ENCODE results near the gene IGFLR1. TPM values are rescaled to one million over a fixed set of nuclear protein-coding genes. Genes with fewer than 3 reads are reported as not detected.

Gene IGFLR1
- total RNA-seq (2021) = 4.9 and 5.8 TPM in 2 replicates
- Bru-seq, nascent RNA = percentile 43 among the genes with signal in this experiment
- percentile 52 among the genes with signal in this experiment for BruChase-seq, experiment 1, labeled RNA remaining after a 2-hour chase
- BruChase-seq, experiment 2, labeled RNA remaining after a 6-hour chase = percentile 48 among the genes with signal in this experiment
- long read RNA-seq, partial matches to known transcripts = 2 of 6 reads
- long read RNA-seq, other reads (novel, unspliced or antisense) = 2 of 6 reads

DNA sequence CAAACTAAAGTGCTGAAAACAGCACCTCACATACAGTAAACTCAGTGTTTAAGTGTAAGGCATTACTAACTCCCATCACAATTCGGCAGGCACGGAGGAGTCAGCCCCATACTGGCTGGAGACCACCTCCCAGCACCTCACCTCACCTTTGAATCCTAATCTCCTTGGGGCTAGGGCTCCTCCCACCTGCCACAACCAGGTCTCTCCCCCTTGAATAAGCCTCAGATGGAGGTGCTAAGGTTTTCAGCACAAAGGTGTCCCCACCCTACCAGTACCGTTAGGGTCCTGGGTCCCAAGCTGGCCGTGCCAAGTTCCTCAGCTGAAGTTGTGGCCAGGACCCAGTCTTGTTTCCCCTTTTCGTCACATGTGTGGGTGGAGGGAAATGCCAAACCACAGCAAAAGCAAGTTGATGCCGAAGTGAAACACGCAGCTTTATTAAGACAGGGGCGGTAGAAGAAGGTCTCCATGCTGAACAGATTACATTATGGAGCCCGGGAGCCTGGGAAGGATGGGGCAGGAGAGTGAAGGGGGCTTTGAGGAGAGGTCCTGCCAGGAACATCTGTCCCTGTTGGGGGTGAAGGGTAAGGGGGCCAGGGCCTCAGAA is at the start of gene IGFLR1:
IGFLR1 (minus strand) TSS at position 332 of the 604 bp plus-strand sequence. CDS start 1,272 bp downstream, outside the sequence.
- Histone ChIP-seq H3K4me3 (ENCODE audit: low read depth, low read length, poor library complexity, severe bottlenecking) (peak within 1 kb of the TSS; percentile 65), H3K9me3 (ENCODE audit: low read depth, low read length, poor library complexity, severe bottlenecking) (no peaks in the 10 kb centered on the region), H3K36me3 (ENCODE audit: insufficient read depth, low read length, poor library complexity, severe bottlenecking) (peaks cover 19% of the 10 kb centered on the region), H3K27me3 (replicated peaks; ENCODE audit: insufficient read depth, low read depth, low read length, poor library complexity) (no peaks in the 10 kb centered on the region), H3K27ac (ENCODE audit: low read depth, low read length, poor library complexity, severe bottlenecking) (no peak within 1 kb of the TSS), H3K4me1 (ENCODE audit: insufficient read depth, low read length, poor library complexity, severe bottlenecking) (peaks cover 3% of the 10 kb centered on the region)
- no peak for TF ChIP-seq EZH2 (IDR thresholded peaks at IDR 0.05; ENCODE audit: borderline replicate concordance, low read depth, low read length, poor library complexity, severe bottlenecking)
- TF ChIP-seq, protein P1, sequence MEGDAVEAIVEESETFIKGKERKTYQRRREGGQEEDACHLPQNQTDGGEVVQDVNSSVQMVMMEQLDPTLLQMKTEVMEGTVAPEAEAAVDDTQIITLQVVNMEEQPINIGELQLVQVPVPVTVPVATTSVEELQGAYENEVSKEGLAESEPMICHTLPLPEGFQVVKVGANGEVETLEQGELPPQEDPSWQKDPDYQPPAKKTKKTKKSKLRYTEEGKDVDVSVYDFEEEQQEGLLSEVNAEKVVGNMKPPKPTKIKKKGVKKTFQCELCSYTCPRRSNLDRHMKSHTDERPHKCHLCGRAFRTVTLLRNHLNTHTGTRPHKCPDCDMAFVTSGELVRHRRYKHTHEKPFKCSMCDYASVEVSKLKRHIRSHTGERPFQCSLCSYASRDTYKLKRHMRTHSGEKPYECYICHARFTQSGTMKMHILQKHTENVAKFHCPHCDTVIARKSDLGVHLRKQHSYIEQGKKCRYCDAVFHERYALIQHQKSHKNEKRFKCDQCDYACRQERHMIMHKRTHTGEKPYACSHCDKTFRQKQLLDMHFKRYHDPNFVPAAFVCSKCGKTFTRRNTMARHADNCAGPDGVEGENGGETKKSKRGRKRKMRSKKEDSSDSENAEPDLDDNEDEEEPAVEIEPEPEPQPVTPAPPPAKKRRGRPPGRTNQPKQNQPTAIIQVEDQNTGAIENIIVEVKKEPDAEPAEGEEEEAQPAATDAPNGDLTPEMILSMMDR (conservative IDR thresholded peaks at IDR 0.05; ENCODE audit: low read depth, low read length) = no peak
- ChIA-PET CTCF (no interaction called here), POLR2A (ENCODE audit: low non-redundant PET) (no interaction called here)
- intact Hi-C loops (cut with micrococcal nuclease; ENCODE audit: unreplicated experiment) = loop anchor here (10.0 kb wide), 1 partner anchor 193 kb away; the partner anchor contains the start of gene LRFN3
- no peak for DNase-seq (ENCODE audit: low spot score)
- no TSS peak for BruUV-seq (replicated peaks)

- Histone ChIP-seq H3K9me3 (ENCODE audit: low read depth, low read length, poor library complexity, severe bottlenecking) (no peaks in the 10 kb centered on the region), H3K4me1 (ENCODE audit: insufficient read depth, low read length, poor library complexity, severe bottlenecking) (no peaks in the 10 kb centered on the region), H3K27me3 (replicated peaks; ENCODE audit: insufficient read depth, low read depth, low read length, poor library complexity) (peaks cover 4% of the 10 kb centered on the region), H3K36me3 (ENCODE audit: insufficient read depth, low read length, poor library complexity, severe bottlenecking) (no peaks in the 10 kb centered on the region), H3K27ac (ENCODE audit: low read depth, low read length, poor library complexity, severe bottlenecking) (no peak overlapping the region), H3K4me3 (ENCODE audit: low read depth, low read length, poor library complexity, severe bottlenecking) (no peak overlapping the region)
- POLR2A ChIA-PET (ENCODE audit: low non-redundant PET) = no interaction called here
- CTCF ChIA-PET = no interaction called here
- intact Hi-C loops (cut with micrococcal nuclease; ENCODE audit: unreplicated experiment) = no loop called here
- no TSS peak for BruUV-seq (replicated peaks)
- no peak for TF ChIP-seq EZH2 (IDR thresholded peaks at IDR 0.05; ENCODE audit: borderline replicate concordance, low read depth, low read length, poor library complexity, severe bottlenecking)
- TF ChIP-seq, protein P1 (conservative IDR thresholded peaks at IDR 0.05; ENCODE audit: low read depth, low read length) = no peak
- DNase-seq (ENCODE audit: low spot score) = no peak
Measured at GRCh38 chr19:35791814-35792279, 49.6 kb upstream of the IGFLR1 start.

GRCh38 chr19:35790981-35791813 is 48.9 kb upstream of the IGFLR1 start:
- ChIA-PET POLR2A (ENCODE audit: low non-redundant PET) (no interaction called here), CTCF (no interaction called here)
- TF ChIP-seq, protein P1 (conservative IDR thresholded peaks at IDR 0.05; ENCODE audit: low read depth, low read length) = no peak
- no peak for TF ChIP-seq EZH2 (IDR thresholded peaks at IDR 0.05; ENCODE audit: borderline replicate concordance, low read depth, low read length, poor library complexity, severe bottlenecking)
- Histone ChIP-seq H3K4me3 (ENCODE audit: low read depth, low read length, poor library complexity, severe bottlenecking) (no peak overlapping the region), H3K4me1 (ENCODE audit: insufficient read depth, low read length, poor library complexity, severe bottlenecking) (no peaks in the 10 kb centered on the region), H3K27me3 (replicated peaks; ENCODE audit: insufficient read depth, low read depth, low read length, poor library complexity) (no peaks in the 10 kb centered on the region), H3K36me3 (ENCODE audit: insufficient read depth, low read length, poor library complexity, severe bottlenecking) (no peaks in the 10 kb centered on the region), H3K9me3 (ENCODE audit: low read depth, low read length, poor library complexity, severe bottlenecking) (no peaks in the 10 kb centered on the region), H3K27ac (ENCODE audit: low read depth, low read length, poor library complexity, severe bottlenecking) (no peak overlapping the region)
- no TSS peak for BruUV-seq (replicated peaks)
- DNase-seq (ENCODE audit: low spot score) = no peak
- intact Hi-C loops (cut with micrococcal nuclease; ENCODE audit: unreplicated experiment) = no loop called here
